OCI-LY1 (cell line): Measurements from ENCODE around the gene THAP9.

Experiments used
- CTCF ChIP-seq: fragments of 200-600 bp; sonication (generic), shearing (Covaris generic); IDR thresholded peaks from 2 replicates; pipeline ENCODE4 v1.5.1; 2017; ENCODE audit warnings: mild to moderate bottlenecking, antibody characterized with exemption, low read length, moderate library complexity, mixed read lengths
- EZH2 ChIP-seq: fragments of 200-600 bp; sonication (generic), shearing (Covaris generic); IDR thresholded peaks from 2 replicates; pipeline ENCODE4 v1.8.0; 2017; ENCODE audit warnings: borderline replicate concordance, mixed run types, mild to moderate bottlenecking, antibody characterized with exemption, low read length, moderate library complexity, mixed read lengths

- peak; percentile 72 for TF ChIP-seq CTCF
- no peak for TF ChIP-seq EZH2
Observed at GRCh38 chr4:82898322-82899243, 2.0 kb upstream of the THAP9 start.
